Measurements from ENCODE around the gene RGS16.

Gene RGS16

GRCh38 chr1:182611787-182612186 is 7.6 kb upstream of the RGS16 start:
- H3K4me3 ChIP-seq (ENCODE audit: low read depth, low read length): no peak overlapping the region
- no peak for DNase-seq (ENCODE audit: low read depth)

- H3K4me3 ChIP-seq (ENCODE audit: low read depth, low read length): no peak overlapping the region
- no peak for DNase-seq (ENCODE audit: low read depth)
Measured at GRCh38 chr1:182611326-182611725, 7.1 kb upstream of the RGS16 start.

- DNase-seq (ENCODE audit: low read depth): no peak
- no peak overlapping the region for H3K4me3 ChIP-seq (ENCODE audit: low read depth, low read length)
Measured at GRCh38 chr1:182610606-182611194, 6.5 kb upstream of the RGS16 start.

GRCh38 chr1:182608845-182609610 is 4.8 kb upstream of the RGS16 start:
- no peak overlapping the region for H3K4me3 ChIP-seq (ENCODE audit: low read depth, low read length)
- no peak for DNase-seq (ENCODE audit: low read depth)

DNA sequence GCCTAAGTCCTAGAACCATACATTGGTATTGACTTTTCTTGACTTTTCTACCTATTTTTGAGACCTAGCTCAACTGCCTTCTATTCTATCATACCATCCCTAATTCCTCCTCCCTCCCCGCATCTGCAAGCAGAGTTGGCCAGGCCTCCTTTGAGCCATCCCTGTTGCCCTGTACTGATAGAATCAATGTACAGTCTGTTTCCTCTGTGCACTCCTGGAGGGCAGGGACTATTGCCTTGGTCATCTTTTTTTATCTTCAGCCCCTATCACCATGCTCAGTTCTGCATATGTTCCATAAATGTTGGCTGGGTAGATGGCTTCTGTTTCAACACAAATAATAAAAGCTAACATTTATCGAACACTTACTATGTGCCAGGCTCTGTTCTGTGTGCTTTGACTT is 4.0 kb upstream of the RGS16 start:
- no peak overlapping the region for H3K4me3 ChIP-seq (ENCODE audit: low read depth, low read length)
- no peak for DNase-seq (ENCODE audit: low read depth)

DNA sequence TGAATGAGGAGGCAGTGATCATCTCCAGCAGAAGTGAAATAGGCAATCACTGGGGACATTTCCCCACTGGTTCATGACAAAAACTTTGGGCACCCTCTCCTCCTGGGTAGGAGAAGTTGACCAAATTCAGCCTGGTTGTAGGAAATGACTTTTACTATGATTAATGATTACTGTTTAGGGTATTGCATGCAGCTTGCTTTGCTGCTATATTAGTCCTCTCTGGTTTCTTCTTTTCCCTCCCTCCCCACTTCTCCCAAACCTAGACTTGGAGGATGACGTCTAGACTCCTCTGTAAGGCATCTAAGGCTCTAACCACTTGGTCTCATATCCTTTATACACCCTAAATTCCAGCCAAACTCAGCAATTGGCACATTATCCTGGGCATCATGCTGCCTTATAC is 3.4 kb upstream of the RGS16 start:
- H3K4me3 ChIP-seq (ENCODE audit: low read depth, low read length): no peak overlapping the region
- DNase-seq (ENCODE audit: low read depth): no peak

DNA sequence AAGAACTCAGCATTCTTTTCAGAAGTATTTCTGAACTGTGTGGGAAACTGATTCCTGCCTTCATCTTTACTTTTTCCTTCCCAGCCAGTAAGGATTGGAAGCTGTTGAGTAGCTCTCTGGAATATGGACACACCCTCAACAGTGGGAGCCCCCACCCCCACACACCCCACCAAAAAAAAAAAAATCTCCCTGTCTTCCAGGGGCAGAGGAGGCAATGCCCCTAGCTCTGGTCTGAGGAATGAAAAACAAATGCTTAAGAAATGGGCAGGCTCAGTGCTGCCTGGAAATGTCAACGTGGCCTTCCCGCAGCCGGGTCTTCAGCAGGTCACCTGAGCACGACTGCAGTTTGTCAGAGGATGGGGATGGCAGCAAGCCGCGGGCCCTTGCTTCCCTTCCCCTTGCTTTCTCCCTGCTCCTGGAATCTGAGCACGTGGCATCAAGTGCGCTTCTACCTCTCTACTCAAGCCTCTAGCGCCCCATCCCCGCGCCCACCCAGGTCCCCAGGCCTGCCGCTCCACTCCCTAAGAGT is 479 bp downstream of the RGS16 start:
- DNase-seq (ENCODE audit: low read depth): no peak
- H3K4me3 ChIP-seq (ENCODE audit: low read depth, low read length): peak overlapping the region; percentile 57

DNA sequence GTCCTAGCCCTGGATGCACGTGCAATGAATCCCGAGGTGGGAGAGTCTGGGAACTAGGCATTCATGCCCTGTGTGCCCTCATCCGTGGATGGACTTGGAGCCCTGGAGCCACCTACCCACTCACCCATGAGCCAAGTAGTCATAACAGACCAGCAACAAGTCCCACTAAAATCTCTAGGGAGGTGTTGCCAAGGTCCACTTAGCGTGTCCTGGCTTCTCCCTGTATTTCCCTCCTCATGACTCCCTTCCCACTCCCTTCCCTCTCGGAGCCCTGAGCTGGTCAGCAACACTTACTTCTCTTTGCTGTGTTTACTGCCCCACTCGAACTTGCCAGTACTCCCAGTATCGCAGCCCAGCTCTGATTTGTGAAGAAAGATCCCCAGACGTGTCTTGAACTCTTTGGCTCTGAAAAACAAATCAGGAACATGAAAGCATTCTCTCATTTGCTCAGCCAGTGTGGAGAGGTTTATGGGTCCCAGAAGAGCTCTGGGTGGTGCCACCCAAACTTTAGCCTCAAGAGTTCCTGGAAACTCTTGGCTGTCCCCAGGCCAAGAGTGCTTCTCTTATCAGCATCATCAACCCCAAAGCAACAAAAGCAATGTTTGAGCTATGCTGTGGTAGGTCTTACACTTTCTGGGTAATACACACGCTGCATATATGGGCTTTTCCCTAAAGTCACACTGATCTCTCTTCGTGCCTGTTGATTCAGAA is 1.1 kb downstream of the RGS16 start:
- peak overlapping the region; percentile 57 for H3K4me3 ChIP-seq (ENCODE audit: low read depth, low read length)

GRCh38 chr1:182601913-182602312 is 2.3 kb downstream of the RGS16 start:
- no peak for DNase-seq (ENCODE audit: low read depth)
- no peak overlapping the region for H3K4me3 ChIP-seq (ENCODE audit: low read depth, low read length)

More for the DNA sequence above, 1.1 kb downstream of the RGS16 start:
- DNase-seq (ENCODE audit: low read depth): no peak

GRCh38 chr1:182601416-182601786 is 2.8 kb downstream of the RGS16 start:
- DNase-seq (ENCODE audit: low read depth): no peak
- H3K4me3 ChIP-seq (ENCODE audit: low read depth, low read length): peak overlapping the region; percentile 9

DNA sequence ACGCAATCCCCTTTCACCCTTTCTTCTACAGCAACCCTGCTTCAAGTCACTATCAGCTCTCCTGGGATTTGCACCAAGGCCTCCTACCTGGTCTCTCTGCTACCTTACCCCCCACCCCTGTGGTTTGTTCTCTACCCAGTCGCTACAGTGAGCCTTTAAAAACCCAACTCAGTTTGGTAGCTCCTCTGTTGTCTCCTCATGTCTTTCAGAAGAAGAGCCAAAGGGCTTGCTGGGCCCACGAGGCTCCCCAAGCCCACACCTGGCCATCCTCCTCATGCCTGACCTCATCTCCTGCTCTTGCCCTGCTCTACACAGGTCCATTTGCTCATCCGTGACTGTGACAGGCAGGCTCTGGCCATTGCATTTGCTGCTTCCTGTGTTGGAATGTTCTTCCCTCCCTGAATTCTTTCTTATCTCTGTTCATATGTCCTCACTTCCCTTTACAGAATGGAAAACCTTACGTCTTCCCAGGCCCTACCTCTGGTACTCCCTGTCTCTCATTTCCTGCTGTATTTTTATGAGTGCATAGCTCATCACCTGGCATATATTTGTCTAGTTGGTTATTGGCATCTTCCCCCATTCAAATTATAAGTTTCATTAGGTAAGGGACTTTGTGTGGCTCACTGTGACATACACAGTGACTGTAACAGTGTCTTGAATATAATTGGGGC is 3.3 kb downstream of the RGS16 start:
- DNase-seq (ENCODE audit: low read depth): no peak
- no peak overlapping the region for H3K4me3 ChIP-seq (ENCODE audit: low read depth, low read length)

DNA sequence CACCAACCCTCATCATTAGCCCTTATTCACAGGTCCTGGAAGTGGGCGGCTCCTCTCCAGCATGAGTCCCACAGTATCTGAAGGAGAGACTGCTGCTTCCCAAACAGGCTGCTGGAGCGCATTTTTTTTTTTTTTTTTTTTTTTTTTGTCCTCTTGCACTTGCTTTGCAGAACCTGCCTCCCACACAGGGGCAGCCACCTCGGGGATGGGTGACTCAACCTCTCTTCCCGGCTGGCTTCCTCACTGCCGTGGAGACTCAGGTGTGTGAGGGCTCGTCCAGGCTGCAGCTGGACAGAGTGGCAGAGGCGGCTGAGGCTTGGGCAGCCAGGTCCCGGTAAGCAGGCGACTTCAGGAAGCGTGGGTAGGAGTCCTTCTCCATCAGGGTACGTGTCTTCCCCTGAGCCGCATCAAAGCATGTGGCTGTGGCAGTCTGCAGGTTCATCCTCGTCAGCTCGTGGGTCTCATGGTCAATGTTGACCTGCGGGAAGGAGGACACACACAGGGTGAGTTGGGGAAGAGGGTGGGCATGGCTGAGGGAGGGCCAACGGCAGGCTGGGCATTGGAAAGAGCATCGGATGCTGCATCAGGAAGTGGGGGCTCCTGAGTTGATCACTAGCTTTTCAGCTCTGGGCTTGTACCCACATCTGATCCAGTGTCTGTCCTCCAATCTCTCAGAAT is 4.0 kb downstream of the RGS16 start:
- DNase-seq (ENCODE audit: low read depth): no peak
- no peak overlapping the region for H3K4me3 ChIP-seq (ENCODE audit: low read depth, low read length)

- no peak overlapping the region for H3K4me3 ChIP-seq (ENCODE audit: low read depth, low read length)
- no peak for DNase-seq (ENCODE audit: low read depth)
Measured at GRCh38 chr1:182599339-182599738, 4.8 kb downstream of the RGS16 start.

DNA sequence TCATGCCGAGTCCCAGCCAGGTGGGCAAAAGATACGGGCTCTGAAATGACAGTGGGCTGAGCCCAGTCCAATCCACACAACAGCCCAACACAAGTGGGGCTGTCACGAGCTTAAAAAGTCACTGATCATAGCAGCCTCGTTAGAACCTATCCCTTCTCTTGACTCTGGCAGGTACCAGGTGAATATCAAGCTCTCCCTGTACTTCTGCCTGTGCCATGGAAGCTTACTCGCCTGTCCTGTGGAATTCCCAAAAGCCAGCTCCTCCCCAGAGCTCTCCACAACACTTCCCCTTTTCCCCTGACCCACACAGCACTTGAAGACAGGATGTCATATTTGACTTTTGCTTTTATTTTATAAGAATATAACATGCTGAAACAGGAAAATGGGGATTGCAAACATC is 5.9 kb downstream of the RGS16 start:
- DNase-seq (ENCODE audit: low read depth): no peak
- no peak overlapping the region for H3K4me3 ChIP-seq (ENCODE audit: low read depth, low read length)

DNA sequence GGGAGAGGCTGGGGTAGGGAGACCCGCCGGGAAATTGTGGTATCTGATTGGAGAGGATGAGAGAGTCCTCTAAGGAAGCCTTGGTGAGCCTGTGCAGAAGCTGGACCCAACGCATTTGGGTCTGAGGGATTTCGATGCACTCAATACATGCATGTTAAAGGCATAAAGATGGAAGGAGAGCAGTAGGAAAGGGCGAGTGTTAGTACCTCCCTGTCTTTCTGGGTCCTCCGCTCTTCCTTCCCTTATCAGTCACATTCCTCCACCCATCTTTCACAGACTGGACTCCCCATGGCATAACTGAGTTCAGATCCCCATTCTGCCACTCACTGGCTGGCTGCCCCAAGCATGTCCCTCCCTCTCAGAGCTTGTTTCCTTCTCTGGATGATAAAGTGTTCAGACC is 7.3 kb downstream of the RGS16 start:
- DNase-seq (ENCODE audit: low read depth): no peak
- no peak overlapping the region for H3K4me3 ChIP-seq (ENCODE audit: low read depth, low read length)

GRCh38 chr1:182595641-182596240 is 8.4 kb downstream of the RGS16 start:
- no peak overlapping the region for H3K4me3 ChIP-seq (ENCODE audit: low read depth, low read length)
- DNase-seq (ENCODE audit: low read depth): no peak

GRCh38 chr1:182589931-182590330 is 14.3 kb downstream of the RGS16 start:
- no peak overlapping the region for H3K4me3 ChIP-seq (ENCODE audit: low read depth, low read length)
- DNase-seq (ENCODE audit: low read depth): no peak

- no peak for DNase-seq (ENCODE audit: low read depth)
- H3K4me3 ChIP-seq (ENCODE audit: low read depth, low read length): no peak overlapping the region
Measured at GRCh38 chr1:182589520-182589919, 14.7 kb downstream of the RGS16 start.
